ENCODE data around the gene SAG.

SAG gene

GRCh38 chr2:233380132-233380895, 72.7 kb downstream of the SAG start:
- peak; percentile 5 for DNase-seq (ENCODE audit: low spot score)

GRCh38 chr2:233380995-233381637, 73.5 kb downstream of the SAG start:
- no peak for DNase-seq (ENCODE audit: low spot score)

GRCh38 chr2:233381638-233381995, 74.0 kb downstream of the SAG start:
- no peak for DNase-seq (ENCODE audit: low spot score)

GRCh38 chr2:233384015-233384414, 76.4 kb downstream of the SAG start:
- DNase-seq (ENCODE audit: low spot score): no peak

- no peak for DNase-seq (ENCODE audit: low spot score)
Measured at GRCh38 chr2:233384811-233385488, 77.3 kb downstream of the SAG start.

- no peak for DNase-seq (ENCODE audit: low spot score)
Measured at GRCh38 chr2:233385489-233386044, 78.0 kb downstream of the SAG start.

- DNase-seq (ENCODE audit: low spot score): peak; percentile 64
Measured at GRCh38 chr2:233386382-233387041, 78.9 kb downstream of the SAG start.

- no peak for DNase-seq (ENCODE audit: low spot score)
Measured at GRCh38 chr2:233387225-233387624, 79.6 kb downstream of the SAG start.

- DNase-seq (ENCODE audit: low spot score): peak; percentile 53
Measured at GRCh38 chr2:233387667-233388528, 80.3 kb downstream of the SAG start.

GRCh38 chr2:233389601-233390125, 82.0 kb downstream of the SAG start:
- DNase-seq (ENCODE audit: low spot score): no peak

GRCh38 chr2:233395687-233396086, 88.1 kb downstream of the SAG start:
- DNase-seq (ENCODE audit: low spot score): no peak
